ENCODE results near the gene SLC12A5.

The SLC12A5 gene

DNA sequence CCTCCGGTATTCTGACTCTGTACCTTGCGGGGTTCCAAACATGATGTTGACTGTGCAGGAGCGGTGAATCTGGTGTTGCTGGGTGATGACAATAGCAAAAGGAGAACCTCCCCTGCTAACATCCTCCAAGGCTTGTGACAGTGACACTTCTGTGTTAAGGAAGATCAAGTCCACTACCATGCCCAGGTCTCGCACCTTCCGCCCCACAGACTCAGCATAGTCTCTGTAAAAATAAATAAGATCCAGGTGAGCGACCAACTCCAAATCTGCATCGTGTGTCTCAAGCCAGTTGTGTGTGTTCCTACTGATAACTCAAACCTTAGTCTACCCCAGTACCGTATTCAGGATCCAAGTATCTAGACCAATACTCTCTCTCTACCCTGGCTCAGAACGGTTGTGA is 36.0 kb downstream of the SLC12A5 start:
- no peaks in the 10 kb centered on the region for H3K9me2 ChIP-seq (replicated peaks; ENCODE audit: control insufficient read depth, low read length)
- no peaks in the 10 kb centered on the region for H3K9me3 ChIP-seq (ENCODE audit: control insufficient read depth, insufficient read depth, low read length)
- H3K27me3 ChIP-seq (ENCODE audit: control insufficient read depth, low read length) = no peaks in the 10 kb centered on the region
- peaks cover 94% of the 10 kb centered on the region for H3K36me3 ChIP-seq (ENCODE audit: control insufficient read depth, low read length)
- H4K20me1 ChIP-seq (ENCODE audit: control insufficient read depth, insufficient read depth, low read depth, low read length) = peaks cover 14% of the 10 kb centered on the region
- H3K4me3 ChIP-seq (ENCODE audit: low read length) = no peak overlapping the region
- no peak overlapping the region for H3K27ac ChIP-seq (ENCODE audit: low read depth, low read length)
- no peaks in the 10 kb centered on the region for H3K79me2 ChIP-seq (ENCODE audit: control insufficient read depth, low read length)
- no peak for TF ChIP-seq EZH2phosphoT487 (IDR thresholded peaks at IDR 0.05; ENCODE audit: borderline replicate concordance, low read length)
- TF ChIP-seq, protein P1, sequence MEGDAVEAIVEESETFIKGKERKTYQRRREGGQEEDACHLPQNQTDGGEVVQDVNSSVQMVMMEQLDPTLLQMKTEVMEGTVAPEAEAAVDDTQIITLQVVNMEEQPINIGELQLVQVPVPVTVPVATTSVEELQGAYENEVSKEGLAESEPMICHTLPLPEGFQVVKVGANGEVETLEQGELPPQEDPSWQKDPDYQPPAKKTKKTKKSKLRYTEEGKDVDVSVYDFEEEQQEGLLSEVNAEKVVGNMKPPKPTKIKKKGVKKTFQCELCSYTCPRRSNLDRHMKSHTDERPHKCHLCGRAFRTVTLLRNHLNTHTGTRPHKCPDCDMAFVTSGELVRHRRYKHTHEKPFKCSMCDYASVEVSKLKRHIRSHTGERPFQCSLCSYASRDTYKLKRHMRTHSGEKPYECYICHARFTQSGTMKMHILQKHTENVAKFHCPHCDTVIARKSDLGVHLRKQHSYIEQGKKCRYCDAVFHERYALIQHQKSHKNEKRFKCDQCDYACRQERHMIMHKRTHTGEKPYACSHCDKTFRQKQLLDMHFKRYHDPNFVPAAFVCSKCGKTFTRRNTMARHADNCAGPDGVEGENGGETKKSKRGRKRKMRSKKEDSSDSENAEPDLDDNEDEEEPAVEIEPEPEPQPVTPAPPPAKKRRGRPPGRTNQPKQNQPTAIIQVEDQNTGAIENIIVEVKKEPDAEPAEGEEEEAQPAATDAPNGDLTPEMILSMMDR (IDR thresholded peaks at IDR 0.05; ENCODE audit: low read depth, low read length, poor library complexity, severe bottlenecking) = no peak
- no peak overlapping the region for H3K4me2 ChIP-seq (ENCODE audit: low read length)
- peaks cover 29% of the 10 kb centered on the region for H3K4me1 ChIP-seq (ENCODE audit: control insufficient read depth, low read length)
- peaks cover 12% of the 10 kb centered on the region for H3F3A ChIP-seq (ENCODE audit: control insufficient read depth, insufficient read depth)

DNA sequence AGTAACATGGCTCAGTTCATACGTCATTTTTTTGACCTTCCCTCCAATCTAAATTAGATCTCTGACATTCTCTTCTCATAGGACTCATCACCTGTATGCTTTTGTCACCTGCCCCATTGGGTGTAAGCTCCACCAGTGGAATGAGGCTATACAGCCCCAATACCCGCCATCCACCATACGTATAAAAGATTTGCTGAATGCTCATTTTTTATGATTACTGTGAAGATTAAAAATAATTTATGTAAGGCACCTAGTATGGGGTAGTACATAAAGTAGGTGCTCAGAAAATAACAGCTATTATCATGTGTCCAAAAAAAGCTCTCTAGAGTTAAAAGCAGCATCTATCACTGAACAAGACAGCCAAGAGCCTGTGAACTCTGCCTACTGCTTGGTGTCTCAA is 36.7 kb downstream of the SLC12A5 start:
- H3K36me3 ChIP-seq (ENCODE audit: control insufficient read depth, low read length) = peaks cover 94% of the 10 kb centered on the region
- no peaks in the 10 kb centered on the region for H3K27me3 ChIP-seq (ENCODE audit: control insufficient read depth, low read length)
- H3K4me3 ChIP-seq (ENCODE audit: low read length) = no peak overlapping the region
- H3K9me2 ChIP-seq (replicated peaks; ENCODE audit: control insufficient read depth, low read length) = no peaks in the 10 kb centered on the region
- 0 out of 2 replicates have a peak, but pooled peaks cover 7% of the 10 kb centered on the region for H3F3A ChIP-seq (ENCODE audit: control insufficient read depth, insufficient read depth)
- H3K4me2 ChIP-seq (ENCODE audit: low read length) = no peak overlapping the region
- H3K9me3 ChIP-seq (ENCODE audit: control insufficient read depth, insufficient read depth, low read length) = no peaks in the 10 kb centered on the region
- H3K79me2 ChIP-seq (ENCODE audit: control insufficient read depth, low read length) = no peaks in the 10 kb centered on the region
- H4K20me1 ChIP-seq (ENCODE audit: control insufficient read depth, insufficient read depth, low read depth, low read length) = peaks cover 8% of the 10 kb centered on the region
- peaks cover 22% of the 10 kb centered on the region for H3K4me1 ChIP-seq (ENCODE audit: control insufficient read depth, low read length)
- H3K27ac ChIP-seq (ENCODE audit: low read depth, low read length) = no peak overlapping the region
- TF ChIP-seq EZH2phosphoT487 (IDR thresholded peaks at IDR 0.05; ENCODE audit: borderline replicate concordance, low read length) = no peak
- TF ChIP-seq, protein P1 (IDR thresholded peaks at IDR 0.05; ENCODE audit: low read depth, low read length, poor library complexity, severe bottlenecking) = no peak

DNA sequence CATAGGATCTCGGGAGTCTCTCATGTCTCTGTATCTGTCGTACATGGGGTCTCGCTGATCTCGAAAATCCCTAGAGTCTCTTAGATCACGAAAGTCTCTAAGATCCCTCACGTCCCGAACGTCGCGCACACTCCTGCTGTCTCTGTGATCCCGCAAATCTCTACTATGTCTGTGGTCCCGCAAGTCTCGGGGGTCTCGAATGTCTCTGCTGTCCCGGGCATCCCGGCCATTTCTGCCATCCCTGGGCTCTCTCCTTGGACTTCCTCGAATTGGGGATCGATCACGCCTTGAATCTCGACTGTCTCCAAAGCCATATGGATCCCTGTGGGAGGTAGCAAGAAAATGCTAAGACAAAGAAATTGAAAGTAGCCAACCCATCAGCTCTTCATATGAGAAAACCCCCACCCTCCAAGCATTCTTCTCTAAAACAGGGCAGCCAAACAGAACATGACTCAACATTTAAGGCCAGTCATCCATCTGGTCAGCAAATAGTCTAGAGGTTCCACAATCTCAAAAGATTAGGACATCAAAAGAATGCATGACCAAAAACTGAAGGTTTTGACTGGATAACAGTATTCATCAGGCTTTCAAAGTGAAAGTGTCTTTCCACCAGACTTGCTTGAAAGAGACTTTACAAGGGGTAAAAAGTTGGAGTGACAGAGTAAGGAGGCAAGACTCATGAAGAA is 41.3 kb downstream of the SLC12A5 start:
- peaks cover 68% of the 10 kb centered on the region for H3K36me3 ChIP-seq (ENCODE audit: control insufficient read depth, low read length)
- H3K79me2 ChIP-seq (ENCODE audit: control insufficient read depth, low read length) = peaks cover 12% of the 10 kb centered on the region
- H3K9me3 ChIP-seq (ENCODE audit: control insufficient read depth, insufficient read depth, low read length) = no peaks in the 10 kb centered on the region
- no peak overlapping the region for H3K27ac ChIP-seq (ENCODE audit: low read depth, low read length)
- no peak overlapping the region for H3K4me3 ChIP-seq (ENCODE audit: low read length)
- H3K4me2 ChIP-seq (ENCODE audit: low read length) = no peak overlapping the region
- H3K9me2 ChIP-seq (replicated peaks; ENCODE audit: control insufficient read depth, low read length) = no peaks in the 10 kb centered on the region
- H3K27me3 ChIP-seq (ENCODE audit: control insufficient read depth, low read length) = no peaks in the 10 kb centered on the region
- no peaks in the 10 kb centered on the region for H3F3A ChIP-seq (ENCODE audit: control insufficient read depth, insufficient read depth)
- H4K20me1 ChIP-seq (ENCODE audit: control insufficient read depth, insufficient read depth, low read depth, low read length) = peaks cover 4% of the 10 kb centered on the region; the same call in 1 of the 2 replicates
- H3K4me1 ChIP-seq (ENCODE audit: control insufficient read depth, low read length) = no peaks in the 10 kb centered on the region
- TF ChIP-seq EZH2phosphoT487 (IDR thresholded peaks at IDR 0.05; ENCODE audit: borderline replicate concordance, low read length) = no peak
- TF ChIP-seq, protein P1 (IDR thresholded peaks at IDR 0.05; ENCODE audit: low read depth, low read length, poor library complexity, severe bottlenecking) = no peak
